H1 (cell line): ENCODE data around the gene KIAA1586. TPM values are rescaled to one million over a fixed set of nuclear protein-coding genes. Genes with fewer than 3 reads are reported as not detected.

Source experiments
- CTCF ChIA-PET: fragments of 300-600 bp; sonication (Branson Sonifier 250); formaldehyde crosslinking; loops from one replicate; lab custom pipeline; 2021; ENCODE audit not compliant: partially characterized antibody; lab: Charles Lee
- POLR2A ChIA-PET: fragments of 300-600 bp; sonication (Branson Sonifier 250); formaldehyde crosslinking; loops from one replicate; lab custom pipeline; 2021; ENCODE audit warnings: inconsistent platforms; ENCODE audit not compliant: partially characterized antibody; lab: Charles Lee
- DNase-seq, 2 experiments: peaks; one replicate each; pipeline versions ENCODE4 v3.0.0 to v3.0.0-alpha.2; 2010 to 2022; ENCODE audit warnings: low spot score in 2 of 2, low read depth in 1 of 2, mixed read lengths in 1 of 2
- FAIRE-seq: peaks from 2 replicates; lab custom pipeline; 2011; peaks lifted over from hg19 to GRCh38; lab: Jason Lieb, UNC
- H2AFZ ChIP-seq: 2 replicates; pipeline ENCODE4 v1.8.1; 2012; ENCODE audit warnings: low read length, inconsistent platforms
- H2AK5ac ChIP-seq: 2 replicates; pipeline ENCODE4 v1.6.1; 2013; ENCODE audit warnings: low read depth, low read length
- H2BK120ac ChIP-seq: replicated peaks from 2 replicates; pipeline ENCODE3; 2013; ENCODE audit warnings: low read depth, low read length, inconsistent platforms
- H2BK12ac ChIP-seq: 2 replicates; pipeline ENCODE4 v1.6.1; 2013; ENCODE audit warnings: low read depth, low read length
- H2BK15ac ChIP-seq: 2 replicates; pipeline ENCODE4 v1.6.1; 2013; ENCODE audit warnings: low read length
- H2BK20ac ChIP-seq: 2 replicates; pipeline ENCODE4 v1.6.1; 2013; ENCODE audit warnings: low read length
- H2BK5ac ChIP-seq: 2 replicates; pipeline ENCODE4 v1.6.1; 2013; ENCODE audit warnings: low read depth, low read length
- H3K14ac ChIP-seq: 2 replicates; pipeline ENCODE4 v1.6.1; 2013; ENCODE audit warnings: inconsistent platforms; ENCODE audit not compliant: insufficient read length
- H3K18ac ChIP-seq: 2 replicates; pipeline ENCODE4 v1.6.1; 2013; ENCODE audit warnings: low read length; ENCODE audit errors: extremely low read depth
- H3K23ac ChIP-seq: 2 replicates; pipeline ENCODE4 v1.6.1; 2013; ENCODE audit warnings: inconsistent platforms; ENCODE audit not compliant: insufficient read length
- H3K23me2 ChIP-seq: 2 replicates; pipeline ENCODE4 v1.6.1; 2013; ENCODE audit warnings: low read depth, low read length
- H3K27ac ChIP-seq: 2 replicates; pipeline ENCODE4 v1.6.1; 2011; ENCODE audit warnings: low read depth, low read length, inconsistent platforms
- H3K27me3 ChIP-seq, 4 experiments: replicated peaks in 1 of 4; 1 replicate in 1 of 4; 2 replicates in 3 of 4; pipeline versions ENCODE4 v1.6.1 to v1.8.1; 2011 to 2013; ENCODE audit warnings: low read length in 3 of 4, mild to moderate bottlenecking in 3 of 4, inconsistent platforms in 2 of 4, mixed read lengths in 2 of 4, moderate library complexity in 1 of 4; ENCODE audit not compliant: control insufficient read depth in 3 of 4, insufficient read depth in 3 of 4; ENCODE audit errors: extremely low read depth in 1 of 4
- H3K36me3 ChIP-seq, 4 experiments: 2 replicates each; pipeline versions ENCODE4 v1.6.1 to v1.8.1; 2011 to 2013; ENCODE audit warnings: mild to moderate bottlenecking in 4 of 4, low read length in 3 of 4, moderate library complexity in 2 of 4, control low read depth in 1 of 4, inconsistent platforms in 1 of 4; ENCODE audit not compliant: insufficient read depth in 4 of 4, control insufficient read depth in 2 of 4
- H3K4ac ChIP-seq: replicated peaks from 2 replicates; pipeline ENCODE3; 2013; ENCODE audit warnings: low read length, low read depth, mixed read lengths, inconsistent platforms; ENCODE audit not compliant: insufficient read length
- H3K4me1 ChIP-seq, 4 experiments: replicated peaks in 1 of 4; 1 replicate in 1 of 4; 2 replicates in 3 of 4; pipeline versions ENCODE4 v1.6.1 to v1.8.1; 2011 to 2013; ENCODE audit warnings: low read length in 3 of 4, inconsistent platforms in 2 of 4, mixed read lengths in 1 of 4; ENCODE audit not compliant: insufficient read depth in 4 of 4, control insufficient read depth in 3 of 4
- H3K4me2 ChIP-seq, 2 experiments: 2 replicates each; pipeline versions ENCODE4 v1.6.1 to v1.8.1; 2011 to 2013; ENCODE audit warnings: low read depth in 2 of 2, low read length in 2 of 2, control low read depth in 1 of 2, inconsistent platforms in 1 of 2, mild to moderate bottlenecking in 1 of 2; ENCODE audit not compliant: insufficient read depth in 1 of 2
- H3K4me3 ChIP-seq, 4 experiments: fragments of 200-600, 300-600 bp in 1 of 4; sonication (generic), shearing (Covaris generic), sonication (Bioruptor Twin) in 1 of 4; 2 replicates each; pipeline versions ENCODE4 v1.5.1 to v1.8.1; 2011 to 2016; ENCODE audit warnings: low read length in 4 of 4, low read depth in 3 of 4, control low read depth in 2 of 4, inconsistent platforms in 2 of 4, mild to moderate bottlenecking in 2 of 4, mixed read lengths in 1 of 4, moderate library complexity in 1 of 4; ENCODE audit not compliant: insufficient read depth in 2 of 4; ENCODE audit errors: extremely low read depth in 1 of 4
- H3K56ac ChIP-seq: replicated peaks from 2 replicates; pipeline ENCODE3; 2013; ENCODE audit warnings: low read depth, mild to moderate bottlenecking, mixed read lengths, low read length, inconsistent platforms; ENCODE audit not compliant: insufficient read length
- H3K79me1 ChIP-seq: 2 replicates; pipeline ENCODE4 v1.6.1; 2013; ENCODE audit warnings: low read depth, low read length, control low read depth
- H3K79me2 ChIP-seq, 2 experiments: 2 replicates each; pipeline versions ENCODE4 v1.6.1 to v1.8.1; 2012 to 2013; ENCODE audit warnings: low read length in 2 of 2, mild to moderate bottlenecking in 2 of 2, inconsistent platforms in 1 of 2; ENCODE audit not compliant: insufficient read depth in 2 of 2, control insufficient read depth in 1 of 2
- H3K9ac ChIP-seq, 4 experiments: replicated peaks in 1 of 4; 1 replicate in 1 of 4; 2 replicates in 3 of 4; pipeline versions ENCODE4 v1.6.1 to v1.8.1; 2011 to 2013; ENCODE audit warnings: low read depth in 3 of 4, low read length in 3 of 4, control low read depth in 2 of 4, mild to moderate bottlenecking in 2 of 4, moderate library complexity in 2 of 4, inconsistent platforms in 1 of 4; ENCODE audit errors: extremely low read depth in 1 of 4
- H3K9me3 ChIP-seq, 2 experiments: 2 replicates each; pipeline versions ENCODE4 v1.6.1 to v1.8.1; 2012 to 2013; ENCODE audit warnings: mild to moderate bottlenecking in 2 of 2, moderate library complexity in 2 of 2, control low read depth in 1 of 2, inconsistent platforms in 1 of 2, low read depth in 1 of 2, low read length in 1 of 2, mixed read lengths in 1 of 2; ENCODE audit not compliant: insufficient read depth in 2 of 2
- H4K20me1 ChIP-seq, 2 experiments: replicated peaks in 1 of 2; 2 replicates each; pipeline versions ENCODE3 to v1.8.1; 2011 to 2013; ENCODE audit warnings: inconsistent platforms in 2 of 2, low read length in 2 of 2, mild to moderate bottlenecking in 1 of 2; ENCODE audit not compliant: insufficient read depth in 2 of 2, control insufficient read depth in 1 of 2
- H4K5ac ChIP-seq: 2 replicates; pipeline ENCODE4 v1.6.1; 2013; ENCODE audit warnings: low read length, low read depth, mixed read lengths, inconsistent platforms; ENCODE audit not compliant: insufficient read length
- H4K8ac ChIP-seq: 2 replicates; pipeline ENCODE4 v1.8.0; 2013; ENCODE audit warnings: mild to moderate bottlenecking, moderate library complexity, low read length, inconsistent platforms; ENCODE audit not compliant: insufficient read depth; ENCODE audit errors: extremely low read depth
- H4K91ac ChIP-seq: replicated peaks from 2 replicates; pipeline ENCODE3; 2013; ENCODE audit warnings: low read length, mixed read lengths, inconsistent platforms; ENCODE audit not compliant: insufficient read length
- EZH2 ChIP-seq: fragments of 200-600 bp; sonication (generic); IDR thresholded peaks from 2 replicates; pipeline ENCODE4 v1.7.1; 2012; ENCODE audit warnings: low read depth, mild to moderate bottlenecking, moderate library complexity, low read length, inconsistent platforms; ENCODE audit not compliant: severe bottlenecking
- FOSL1 ChIP-seq: IDR thresholded peaks from 2 replicates; pipeline ENCODE4 v1.6.1; 2011; ENCODE audit warnings: mild to moderate bottlenecking, low read depth, low read length, moderate library complexity; ENCODE audit not compliant: insufficient read depth
- HDAC2 ChIP-seq, 2 experiments: fragments of 300-600 bp in 1 of 2; sonication (generic) in 1 of 2; IDR thresholded peaks; 2 replicates each; pipeline ENCODE4 v1.6.1; 2011 to 2012; ENCODE audit warnings: low read depth in 2 of 2, low read length in 2 of 2, mild to moderate bottlenecking in 2 of 2, moderate library complexity in 2 of 2, borderline replicate concordance in 1 of 2, inconsistent platforms in 1 of 2
- KDM1A ChIP-seq: fragments of 200-600, 300-600 bp; sonication (generic); IDR thresholded peaks from 2 replicates; pipeline ENCODE4 v1.7.1; 2016; ENCODE audit warnings: mild to moderate bottlenecking, low read length, borderline replicate concordance
- MAFK ChIP-seq: IDR thresholded peaks from 2 replicates; pipeline ENCODE4 v1.6.1; 2012; ENCODE audit warnings: low read depth, mild to moderate bottlenecking, improper control_type of control experiment, low read length
- NRF1 ChIP-seq: IDR thresholded peaks from 2 replicates; pipeline ENCODE4 v1.6.1; 2011; ENCODE audit warnings: mild to moderate bottlenecking, low read depth, low read length, improper control_type of control experiment
- PHF8 ChIP-seq: fragments of 200-600 bp; sonication (generic); conservative IDR thresholded peaks from 2 replicates; pipeline ENCODE4 v1.7.1; 2012; ENCODE audit warnings: low read depth, mild to moderate bottlenecking, inconsistent platforms, low read length, moderate library complexity
- SIX5 ChIP-seq: IDR thresholded peaks from 2 replicates; pipeline ENCODE4 v1.6.1; 2011; ENCODE audit warnings: mild to moderate bottlenecking, low read depth, low read length
- TCF12 ChIP-seq: IDR thresholded peaks from 2 replicates; pipeline ENCODE4 v1.6.1; 2011; ENCODE audit warnings: low read depth, mild to moderate bottlenecking, low read length
- WGBS, 2 experiments: shearing (Covaris generic) in 1 of 2; methylation state at CpG; one replicate each; pipeline versions ENCODE4 v1.1.6 to v1.1.7; 2013 to 2015; ENCODE audit warnings: low lambda C conversion rate in 2 of 2, mixed read lengths in 2 of 2, inconsistent platforms in 1 of 2, low coverage in 1 of 2, missing lambda C conversion rate in 1 of 2; ENCODE audit not compliant: insufficient replicate concordance in 2 of 2, insufficient coverage in 1 of 2, insufficient read length in 1 of 2; ENCODE audit errors: extremely low coverage in 1 of 2, missing lambda C conversion rate in 1 of 2; 5-methylcytosine and 5-hydroxymethylcytosine counted together
- polyA plus RNA-seq, 7 experiments: library from polyadenylated mRNA; depleted of rRNA in 3 of 7; stranded (reverse) in 5 of 7; unstranded in 2 of 7; fragments of >200 nt in 5 of 7; fragments of 200-250 nt in 2 of 7; gene quantifications; 1 replicate in 5 of 7; 2 replicates in 1 of 7; 4 replicates in 1 of 7; pipeline versions ENCODE4 v1.2.1 to v1.2.3, GENCODE V29; 2011 to 2013; ENCODE audit warnings: missing spikeins in 2 of 7, mixed read lengths in 2 of 7
- total RNA-seq: library from RNA; stranded (reverse); fragmentation: NEBNext Ultra II Directional; extraction: Animal tissue kit (Norgen Biotek cat#: 25700); gene quantifications from 2 replicates; pipeline ENCODE4 v1.2.1, GENCODE V29; 2021
- TF ChIP-seq, protein P1 (sequence below): IDR thresholded peaks from 2 replicates; pipeline ENCODE4 v1.6.1; 2012; ENCODE audit warnings: inconsistent platforms
- TF ChIP-seq, protein P2 (sequence below), 3 experiments: IDR thresholded peaks; 1 replicate in 2 of 3; 2 replicates in 1 of 3; pipeline versions ENCODE4 v1.5.1 to v1.6.1; 2011; ENCODE audit warnings: low read length in 3 of 3, mild to moderate bottlenecking in 3 of 3, inconsistent platforms in 2 of 3, low read depth in 1 of 3, moderate library complexity in 1 of 3; ENCODE audit not compliant: insufficient read depth in 1 of 3; ENCODE audit errors: control extremely low read depth in 1 of 3

KIAA1586 gene
- total and polyA plus RNA-seq, 2 of the 8 experiments (the other 6 are each of a cell fraction or from before 2014, with no cell fraction given): 2.1 to 24.4 TPM

DNA sequence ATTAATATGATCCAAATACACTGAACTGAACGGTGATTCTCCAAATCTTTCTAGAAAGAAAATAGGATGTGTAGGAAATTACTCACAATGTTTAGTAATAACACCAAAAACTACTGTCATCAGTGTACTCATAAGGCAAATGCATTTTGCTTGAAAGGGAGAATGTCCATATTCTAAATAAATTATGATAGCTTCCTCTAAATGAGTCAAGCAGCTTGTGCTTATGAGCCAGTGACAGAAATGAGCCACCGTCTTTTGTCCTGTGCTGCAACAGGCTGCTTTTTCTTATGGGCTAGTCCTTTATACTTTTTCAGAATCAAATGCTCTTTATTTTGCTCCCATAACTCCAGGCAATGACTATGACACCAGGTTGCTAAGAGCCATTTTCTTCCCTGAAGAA, 39.0 kb downstream of the KIAA1586 start:
- no peaks in the 10 kb centered on the region for H3K79me1 ChIP-seq
- POLR2A ChIA-PET: no interaction called here
- DNase-seq: no peak
- TF ChIP-seq PHF8 (no peak), MAFK (no peak), NRF1 (no peak), SIX5 (no peak), FOSL1 (no peak), KDM1A (no peak), TCF12 (no peak), HDAC2 (IDR thresholded peaks at IDR 0.05; ENCODE audit: borderline replicate concordance in 1 of 2, low read depth in 2 of 2, low read length in 2 of 2) (no peak), EZH2 (no peak)
- TF ChIP-seq, protein P1, sequence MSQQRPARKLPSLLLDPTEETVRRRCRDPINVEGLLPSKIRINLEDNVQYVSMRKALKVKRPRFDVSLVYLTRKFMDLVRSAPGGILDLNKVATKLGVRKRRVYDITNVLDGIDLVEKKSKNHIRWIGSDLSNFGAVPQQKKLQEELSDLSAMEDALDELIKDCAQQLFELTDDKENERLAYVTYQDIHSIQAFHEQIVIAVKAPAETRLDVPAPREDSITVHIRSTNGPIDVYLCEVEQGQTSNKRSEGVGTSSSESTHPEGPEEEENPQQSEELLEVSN: no peak
- TF ChIP-seq, protein P2, sequence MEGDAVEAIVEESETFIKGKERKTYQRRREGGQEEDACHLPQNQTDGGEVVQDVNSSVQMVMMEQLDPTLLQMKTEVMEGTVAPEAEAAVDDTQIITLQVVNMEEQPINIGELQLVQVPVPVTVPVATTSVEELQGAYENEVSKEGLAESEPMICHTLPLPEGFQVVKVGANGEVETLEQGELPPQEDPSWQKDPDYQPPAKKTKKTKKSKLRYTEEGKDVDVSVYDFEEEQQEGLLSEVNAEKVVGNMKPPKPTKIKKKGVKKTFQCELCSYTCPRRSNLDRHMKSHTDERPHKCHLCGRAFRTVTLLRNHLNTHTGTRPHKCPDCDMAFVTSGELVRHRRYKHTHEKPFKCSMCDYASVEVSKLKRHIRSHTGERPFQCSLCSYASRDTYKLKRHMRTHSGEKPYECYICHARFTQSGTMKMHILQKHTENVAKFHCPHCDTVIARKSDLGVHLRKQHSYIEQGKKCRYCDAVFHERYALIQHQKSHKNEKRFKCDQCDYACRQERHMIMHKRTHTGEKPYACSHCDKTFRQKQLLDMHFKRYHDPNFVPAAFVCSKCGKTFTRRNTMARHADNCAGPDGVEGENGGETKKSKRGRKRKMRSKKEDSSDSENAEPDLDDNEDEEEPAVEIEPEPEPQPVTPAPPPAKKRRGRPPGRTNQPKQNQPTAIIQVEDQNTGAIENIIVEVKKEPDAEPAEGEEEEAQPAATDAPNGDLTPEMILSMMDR (IDR thresholded peaks at IDR 0.05; ENCODE audit: control extremely low read depth in 1 of 3, insufficient read depth in 1 of 3, low read depth in 1 of 3, low read length in 3 of 3): no peak

More for the DNA sequence above, 39.0 kb downstream of the KIAA1586 start:
- H2AFZ ChIP-seq: no peak overlapping the region
- H4K20me1 ChIP-seq: no peaks in the 10 kb centered on the region
- no peak overlapping the region for H3K56ac ChIP-seq
- H2BK20ac ChIP-seq: no peak overlapping the region
- no peak overlapping the region for H3K9ac ChIP-seq
- no peaks in the 10 kb centered on the region for H3K36me3 ChIP-seq
- no peak overlapping the region for H4K91ac ChIP-seq
- H4K8ac ChIP-seq: no peak overlapping the region
- no peak overlapping the region for H2BK5ac ChIP-seq
- H3K18ac ChIP-seq: no peak overlapping the region
- H3K79me2 ChIP-seq: no peaks in the 10 kb centered on the region
- H3K9me3 ChIP-seq: no peaks in the 10 kb centered on the region
- H3K27me3 ChIP-seq: no peaks in the 10 kb centered on the region
- H3K23ac ChIP-seq: no peak overlapping the region
- H3K14ac ChIP-seq: no peak overlapping the region
- no peak overlapping the region for H2BK15ac ChIP-seq
- no peaks in the 10 kb centered on the region for H3K23me2 ChIP-seq
- no peak overlapping the region for H2AK5ac ChIP-seq
- H3K4ac ChIP-seq: no peak overlapping the region
- WGBS, 2 experiments: 95% methylated on average over 2 of the region's 2 CpGs; no CpG with 5 or more reads in 1 of the 2 experiments
- no peak overlapping the region for H3K27ac ChIP-seq
- no peak overlapping the region for H2BK12ac ChIP-seq
- CTCF ChIA-PET: interaction anchor here (0.6 kb wide), 1 partner anchor 122 kb away, joined by 3 read pairs; no protein-coding TSS in a partner anchor
- peaks cover 0 to 3% (median 2%) of the 10 kb centered on the region in 4 experiments; a peak in 4 of 7 replicates for H3K4me1 ChIP-seq
- no peak for FAIRE-seq
- H3K4me2 ChIP-seq: no peak overlapping the region
- no peak overlapping the region for H3K4me3 ChIP-seq
- H2BK120ac ChIP-seq: no peak overlapping the region
- no peak overlapping the region for H4K5ac ChIP-seq
